Right forelimb (tissue), 1 donor: ENCODE results near the gene PDSS1.

Experiments used
- DNase-seq: peaks from one replicate; pipeline ENCODE4 v3.0.0-alpha.2; 2018

The PDSS1 gene

GRCh38 chr10:26699631-26700030, 2.1 kb downstream of the PDSS1 start:
- DNase-seq, result no peak

- no peak for DNase-seq
These were observed 3.6 kb downstream of the PDSS1 start for GRCh38 chr10:26700884-26701630.

GRCh38 chr10:26703096-26703495, 5.6 kb downstream of the PDSS1 start:
- DNase-seq, result no peak

- DNase-seq, result no peak
These were observed 6.5 kb downstream of the PDSS1 start for GRCh38 chr10:26703974-26704373.

GRCh38 chr10:26706206-26706605, 8.7 kb downstream of the PDSS1 start:
- no peak for DNase-seq

- no peak for DNase-seq
These were observed 9.4 kb downstream of the PDSS1 start for GRCh38 chr10:26706936-26707335.

- DNase-seq, result no peak
These were observed 13.8 kb downstream of the PDSS1 start for GRCh38 chr10:26711324-26711723.

GRCh38 chr10:26714415-26715136, 17.1 kb downstream of the PDSS1 start:
- no peak for DNase-seq

GRCh38 chr10:26715137-26715487, 17.6 kb downstream of the PDSS1 start:
- DNase-seq, result no peak

- no peak for DNase-seq
These were observed 20.0 kb downstream of the PDSS1 start for GRCh38 chr10:26717476-26717875.

GRCh38 chr10:26721561-26721960, 24.1 kb downstream of the PDSS1 start:
- DNase-seq, result no peak

GRCh38 chr10:26723016-26723415, 25.5 kb downstream of the PDSS1 start:
- DNase-seq, result no peak

- peak; percentile 78 for DNase-seq
These were observed 28.6 kb downstream of the PDSS1 start for GRCh38 chr10:26725837-26726727.

GRCh38 chr10:26727005-26727404, 29.5 kb downstream of the PDSS1 start:
- no peak for DNase-seq

GRCh38 chr10:26728957-26729356, 31.5 kb downstream of the PDSS1 start:
- no peak for DNase-seq

- DNase-seq, result no peak
These were observed 31.9 kb downstream of the PDSS1 start for GRCh38 chr10:26729395-26729794.

- no peak for DNase-seq
These were observed 33.1 kb downstream of the PDSS1 start for GRCh38 chr10:26730552-26730951.

GRCh38 chr10:26733750-26734568, 36.5 kb downstream of the PDSS1 start:
- no peak for DNase-seq

- DNase-seq, result no peak
These were observed 37.9 kb downstream of the PDSS1 start for GRCh38 chr10:26735435-26735834.

GRCh38 chr10:26737730-26738129, 40.2 kb downstream of the PDSS1 start:
- no peak for DNase-seq

- DNase-seq, result no peak
These were observed 40.9 kb downstream of the PDSS1 start for GRCh38 chr10:26738301-26738911.

- DNase-seq, result no peak
These were observed 41.6 kb downstream of the PDSS1 start for GRCh38 chr10:26739071-26739631.
